Renal pelvis (tissue), 4 donors: ENCODE measurements around the gene DLGAP3. TPM values are rescaled to one million over a fixed set of nuclear protein-coding genes. Genes with fewer than 3 reads are reported as not detected.

ENCODE experiments used
- DNase-seq: peaks from one replicate; pipeline ENCODE4 v3.0.0-alpha.2; 2013
- polyA plus RNA-seq, 3 donors: library from polyadenylated mRNA; unstranded; fragments of 120-200 nt; gene quantifications; one replicate each; pipeline ENCODE4 v1.2.1, GENCODE V29; 2013; ENCODE audit not compliant: insufficient read length in 3 of 3

DLGAP3 gene
- polyA plus RNA-seq, 3 donors: 3.3 to 4.0 (median 3.6) TPM

DNA sequence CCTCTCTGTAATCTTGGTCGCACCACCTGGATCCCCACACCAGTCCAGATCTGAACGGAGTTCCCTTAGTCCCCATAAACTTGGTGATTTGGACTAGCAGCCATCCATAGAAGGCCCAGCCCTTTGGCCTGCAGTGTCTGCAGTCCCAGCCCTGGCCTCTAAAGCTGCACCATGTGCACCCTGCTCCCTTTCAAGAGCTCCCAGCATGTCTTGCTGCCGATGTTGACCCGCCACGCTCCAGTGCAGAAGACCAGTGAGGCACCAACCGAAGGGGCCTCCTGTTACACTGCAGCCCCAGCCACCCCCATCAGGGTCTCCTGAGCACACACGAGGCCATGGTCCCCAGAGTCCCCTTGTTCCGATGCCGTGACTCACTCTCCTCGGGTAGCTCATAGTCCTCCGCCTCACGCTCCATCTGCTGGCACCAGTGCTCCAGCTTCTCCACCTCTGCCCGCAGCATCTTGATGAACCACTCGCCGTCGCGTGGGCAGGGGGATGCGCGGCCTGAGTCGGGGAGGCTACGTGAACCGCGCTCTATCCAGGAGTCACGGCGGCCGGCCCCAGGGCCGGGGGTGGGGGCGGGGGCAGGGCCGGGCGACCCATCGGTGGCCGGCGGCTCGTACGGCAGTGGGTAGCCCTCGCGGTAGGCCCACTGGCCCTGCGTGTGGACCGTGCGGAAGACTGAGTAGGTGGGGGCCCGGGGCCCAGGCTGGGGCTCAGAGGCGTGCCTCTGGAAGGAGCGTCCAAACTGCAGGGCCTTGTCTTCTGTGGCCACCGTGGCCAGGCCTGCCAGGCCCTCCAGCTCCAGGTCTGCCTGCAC lies 61.0 kb downstream of the DLGAP3 start:
- no peak for DNase-seq

DNA sequence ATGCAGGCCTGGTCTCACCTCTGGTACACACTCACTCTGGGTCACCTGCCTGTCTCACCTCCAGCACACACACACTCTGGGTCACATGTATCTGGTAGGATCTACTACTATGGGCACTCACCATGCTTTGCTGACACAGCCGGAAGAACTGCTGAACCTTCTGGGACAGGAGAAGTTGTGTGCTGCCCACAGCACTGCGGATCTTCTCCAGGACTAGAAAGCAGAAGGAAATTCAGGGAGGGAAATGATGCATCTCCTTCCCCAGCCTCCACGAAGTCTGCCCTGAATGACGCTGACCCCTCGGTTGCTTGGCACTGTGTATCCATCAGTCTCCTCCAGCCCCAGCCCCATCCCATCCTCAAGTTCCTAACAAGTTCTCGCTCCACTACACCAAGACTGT lies 62.0 kb downstream of the DLGAP3 start:
- no peak for DNase-seq

DNA sequence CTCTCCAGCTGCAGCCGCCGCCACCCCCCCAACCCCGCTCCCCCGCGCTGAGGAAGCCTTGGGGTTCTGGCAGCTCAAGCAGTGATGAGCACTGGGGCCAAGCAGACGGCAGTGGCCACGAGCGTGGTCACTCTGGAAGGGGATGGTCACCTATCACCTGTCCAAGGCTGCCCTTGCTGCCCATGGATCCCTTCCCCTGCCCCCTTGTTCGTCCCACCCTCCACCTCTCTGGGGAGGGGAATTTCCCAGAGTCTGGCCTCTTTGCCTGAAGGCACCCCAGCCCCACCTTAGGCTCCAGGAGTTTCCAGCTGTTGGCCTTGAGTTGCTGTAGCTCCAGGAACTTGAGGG lies 62.7 kb downstream of the DLGAP3 start:
- DNase-seq: no peak

DNA sequence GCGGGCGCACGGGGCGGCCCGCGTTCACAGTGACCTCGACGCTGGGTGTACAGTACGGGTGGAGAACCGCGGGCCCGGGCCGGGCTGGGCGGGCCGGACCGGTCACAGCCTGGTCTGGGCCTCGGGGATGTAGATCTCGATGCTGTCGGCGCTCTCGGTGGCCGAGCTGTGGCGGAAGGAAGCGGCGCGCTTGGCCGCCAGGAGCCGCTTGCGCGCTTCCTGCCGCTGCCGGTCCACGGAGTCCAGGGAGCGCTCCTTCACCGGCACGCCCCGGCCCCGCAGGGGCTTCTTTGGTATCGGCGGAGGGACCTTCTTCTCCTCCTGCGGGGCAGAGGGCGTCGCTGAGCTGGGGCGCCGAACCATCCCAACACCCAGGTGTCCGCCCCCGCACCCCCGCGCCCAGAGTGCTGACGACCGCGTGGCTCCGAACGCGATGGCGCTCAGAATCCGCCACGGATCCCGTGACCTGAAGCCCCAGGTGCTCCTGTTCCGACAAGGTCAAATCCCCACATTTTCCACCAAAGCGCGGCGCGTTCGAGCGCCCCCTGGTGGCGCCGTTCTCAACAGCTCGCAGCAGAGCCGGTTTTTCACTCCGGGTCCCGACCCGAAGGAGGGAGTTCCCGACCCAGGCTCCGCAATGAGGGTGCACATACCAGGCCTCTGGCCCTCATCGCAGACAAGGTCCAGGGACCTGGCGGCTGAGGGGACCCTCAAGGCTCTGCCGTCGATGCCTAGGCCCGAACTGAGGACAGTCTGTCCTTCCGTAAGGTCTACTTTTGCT lies 63.3 kb downstream of the DLGAP3 start:
- DNase-seq: peak; percentile 69

DNA sequence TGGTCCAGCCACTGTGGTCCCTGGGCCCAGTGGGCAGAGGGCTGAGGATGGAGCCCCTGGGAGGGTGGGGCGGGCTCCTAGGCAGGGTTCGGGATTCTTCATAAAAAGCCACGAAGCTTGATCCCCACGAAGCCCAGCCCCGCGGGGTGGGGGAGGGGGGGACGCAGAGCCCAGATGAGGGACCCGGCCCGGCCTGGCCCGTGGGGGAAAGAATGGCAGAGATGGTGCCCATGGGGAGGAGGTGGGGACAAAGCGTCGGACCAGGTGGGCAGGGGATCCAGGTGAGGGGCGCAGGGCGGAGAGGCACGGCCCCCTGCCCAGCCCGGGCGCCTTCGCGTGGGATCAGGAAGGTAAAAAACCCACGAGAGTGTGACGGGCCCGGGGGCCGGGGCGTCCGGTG lies 63.9 kb downstream of the DLGAP3 start:
- no peak for DNase-seq

DNA sequence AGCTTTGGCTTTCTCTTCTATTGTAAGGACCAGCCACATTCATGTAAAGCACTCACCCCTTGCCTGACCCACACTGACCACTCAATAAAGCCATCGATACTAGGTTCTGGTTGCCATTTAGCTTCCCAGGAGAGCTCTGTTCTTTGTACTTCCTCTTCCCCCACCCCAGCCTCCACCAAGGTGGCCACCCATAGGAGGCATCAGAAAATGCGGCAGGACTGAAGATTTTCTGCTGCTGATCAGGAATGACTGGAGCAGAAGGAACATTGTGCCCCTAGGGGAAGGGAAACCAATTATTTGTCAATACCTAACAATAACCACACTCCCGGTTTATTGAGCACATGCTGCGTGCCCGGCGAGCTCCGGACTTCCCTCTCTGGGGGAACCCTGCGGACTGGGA lies 64.7 kb downstream of the DLGAP3 start:
- no peak for DNase-seq

DNA sequence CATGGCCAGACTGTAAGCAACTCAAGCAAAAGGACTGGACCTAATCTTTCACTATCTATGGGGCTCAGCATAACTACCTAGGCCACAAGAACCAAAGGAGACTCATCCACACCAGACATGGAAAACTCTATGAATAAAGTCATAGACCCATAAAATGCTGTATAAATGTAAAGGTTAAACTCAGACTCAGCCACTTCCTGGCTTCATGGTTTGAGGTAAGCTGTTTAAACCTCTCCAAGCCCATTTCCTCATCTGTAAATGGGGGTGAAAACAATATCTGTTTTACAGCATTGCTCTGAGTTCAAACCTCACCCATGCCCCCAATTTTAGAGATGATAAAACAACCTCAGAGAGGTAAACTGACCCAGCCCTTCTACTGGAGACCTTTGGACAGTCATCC lies 65.9 kb downstream of the DLGAP3 start:
- no peak for DNase-seq

DNA sequence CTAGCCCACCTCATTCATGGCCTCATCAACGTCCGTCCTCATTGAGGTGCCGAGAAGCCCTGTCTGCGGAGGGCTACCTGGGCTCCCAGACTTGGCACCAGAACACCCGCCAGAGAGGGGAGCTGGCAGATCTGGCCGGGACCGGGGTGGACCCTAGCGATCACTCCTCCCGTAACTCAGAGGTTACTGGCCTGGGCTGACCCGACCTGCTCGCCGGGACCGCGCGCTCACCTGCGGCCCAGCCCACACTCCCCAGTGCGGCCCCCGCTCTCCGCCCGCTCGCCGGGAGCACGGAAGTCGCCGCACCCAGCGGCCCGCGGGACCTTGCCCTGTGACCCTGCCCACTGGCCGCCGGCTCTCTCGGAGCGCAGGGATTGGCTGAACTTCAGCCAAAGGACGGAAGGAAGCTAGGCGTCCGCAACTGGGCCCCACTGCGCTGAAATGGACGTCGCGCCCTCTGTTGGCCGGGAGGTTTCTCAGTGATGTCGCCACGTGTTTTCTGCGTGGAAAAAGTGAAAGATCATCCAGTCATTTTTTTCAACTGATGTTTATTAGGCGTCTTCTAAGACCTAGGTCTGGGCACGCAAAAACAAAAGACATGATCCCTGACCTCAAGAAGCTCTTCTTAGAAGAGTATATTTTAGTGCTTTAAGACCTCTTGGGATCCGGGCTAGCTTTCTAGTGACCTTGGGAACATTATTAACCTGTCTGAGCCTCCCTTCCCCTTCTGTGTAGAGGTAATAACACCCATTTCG lies 69.8 kb downstream of the DLGAP3 start, which contains the start of gene SMIM12:
Gene SMIM12, minus strand, starts transcription at position 304 of the 755 bp plus-strand sequence. CDS start 3,772 bp downstream, outside the sequence.
- peak; percentile 89 for DNase-seq

DNA sequence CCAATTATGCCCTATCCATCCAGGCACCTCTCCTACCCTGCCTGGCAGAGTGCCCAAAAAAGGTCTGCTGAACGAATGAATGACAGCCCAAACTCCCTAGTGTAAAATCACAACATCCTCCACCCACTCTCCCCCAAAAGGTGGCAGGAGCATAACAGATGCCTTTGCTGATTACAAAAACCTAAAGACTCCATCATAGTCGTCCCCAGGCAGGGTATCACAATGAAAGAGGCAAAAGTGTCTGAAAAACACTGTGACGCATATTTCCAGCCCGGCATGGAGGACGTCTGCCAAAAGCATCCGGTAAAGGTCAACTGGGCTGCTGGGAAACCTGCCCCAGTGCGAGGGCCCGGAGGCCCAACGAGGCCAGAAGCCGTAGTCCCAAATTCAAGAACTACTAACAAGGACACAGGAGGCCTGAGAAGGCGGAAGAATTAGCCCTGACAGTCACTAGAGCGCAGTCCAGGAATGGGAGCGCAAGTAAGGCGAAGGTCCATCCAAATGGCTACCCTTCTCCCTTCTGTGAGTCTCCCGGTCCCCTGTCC lies 70.5 kb downstream of the DLGAP3 start:
- no peak for DNase-seq

DNA sequence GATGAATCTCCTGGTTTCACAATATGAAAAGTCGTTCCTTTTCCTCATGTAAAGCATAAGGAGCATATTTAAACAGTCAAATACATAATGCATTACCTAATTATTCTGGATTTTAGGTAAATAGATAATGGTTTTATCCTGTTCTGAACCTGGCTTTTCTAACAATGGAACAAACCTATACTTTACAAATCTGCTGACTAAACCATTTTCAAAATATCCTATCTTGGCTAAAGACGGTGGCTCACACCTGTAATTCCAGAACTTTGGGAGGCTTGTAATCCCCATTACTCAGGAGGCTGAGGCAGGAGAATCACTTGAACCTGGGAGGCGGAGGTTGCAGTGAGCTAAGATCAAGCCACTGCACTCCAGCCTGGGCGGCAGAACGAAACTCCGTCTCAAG lies 72.8 kb downstream of the DLGAP3 start:
- no peak for DNase-seq

DNA sequence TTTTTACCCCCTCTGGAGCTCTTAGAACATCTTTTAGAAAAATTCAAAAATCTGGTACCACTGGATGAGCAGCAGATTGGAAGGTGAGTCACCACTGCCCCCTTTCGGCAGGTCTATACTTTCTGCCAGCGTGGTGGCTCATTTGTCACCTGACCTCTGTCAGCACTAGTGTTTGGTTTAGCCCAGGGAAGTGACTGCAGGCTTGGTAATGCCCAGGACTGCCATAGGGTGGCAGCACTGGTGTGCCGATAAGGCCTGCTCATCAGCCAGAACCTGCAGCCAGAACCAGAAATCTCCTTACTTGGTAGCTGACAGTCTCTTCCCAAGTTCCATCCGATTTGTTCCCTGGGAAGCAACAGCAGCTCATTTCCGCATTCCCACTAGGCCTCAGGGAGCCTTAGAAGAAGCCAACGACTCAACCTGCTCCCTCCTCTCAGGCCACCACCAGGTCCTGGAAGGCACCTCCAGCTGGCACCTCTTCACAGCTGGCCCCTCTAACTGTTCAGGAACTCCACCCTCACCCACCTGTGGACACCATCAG lies 76.7 kb downstream of the DLGAP3 start:
- DNase-seq: peak; percentile 90

DNA sequence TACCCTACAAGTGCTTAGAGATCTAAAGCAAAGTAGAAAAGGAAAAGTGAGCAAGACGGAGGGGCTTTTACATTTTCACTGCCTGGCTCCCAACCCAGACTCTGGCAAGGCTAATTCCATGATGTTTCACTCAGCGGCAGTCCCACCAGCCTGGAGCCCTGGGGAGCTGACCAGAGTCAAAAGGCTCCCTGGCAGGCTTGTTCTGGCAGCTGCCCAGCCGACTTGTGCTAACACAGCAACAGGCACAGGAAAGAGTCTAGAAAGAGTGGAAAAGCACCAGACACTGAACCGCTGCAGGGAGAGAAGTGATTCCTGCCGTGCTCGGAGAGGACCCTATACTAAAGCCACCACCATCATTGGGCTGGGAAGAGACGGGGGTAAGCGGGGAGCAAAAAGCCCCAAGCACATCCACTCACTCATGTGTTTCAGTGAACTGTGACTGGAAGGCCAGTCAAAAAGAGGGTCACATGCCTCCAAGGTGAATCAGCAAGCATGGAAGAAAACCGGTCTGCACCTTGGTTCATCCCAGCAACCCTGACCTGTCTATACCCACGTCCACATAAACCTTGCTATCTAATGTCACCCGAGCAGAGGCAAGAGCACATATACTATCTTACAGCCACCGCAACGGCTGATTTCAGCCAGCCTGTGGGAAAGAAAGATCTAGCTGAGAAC lies 77.9 kb downstream of the DLGAP3 start:
- DNase-seq: no peak

DNA sequence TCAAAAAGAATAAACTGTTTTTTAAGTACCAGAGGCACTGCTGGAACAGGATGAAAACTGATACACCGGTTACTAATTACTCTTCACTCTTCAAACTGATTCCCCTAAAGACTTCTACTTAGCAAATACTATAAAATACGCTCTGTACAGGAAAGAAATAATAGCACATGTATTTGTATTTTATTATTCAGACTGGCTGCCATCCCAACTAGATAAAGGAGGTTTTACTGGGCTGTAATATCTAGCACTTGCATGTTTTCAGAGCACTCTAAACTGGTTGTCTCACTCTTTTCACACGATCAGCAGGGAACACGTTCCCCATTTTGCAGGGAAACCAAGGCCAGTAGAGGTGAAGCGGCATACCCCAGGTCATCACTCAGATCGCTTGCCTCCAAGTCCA lies 79.1 kb downstream of the DLGAP3 start:
- DNase-seq: no peak

DNA sequence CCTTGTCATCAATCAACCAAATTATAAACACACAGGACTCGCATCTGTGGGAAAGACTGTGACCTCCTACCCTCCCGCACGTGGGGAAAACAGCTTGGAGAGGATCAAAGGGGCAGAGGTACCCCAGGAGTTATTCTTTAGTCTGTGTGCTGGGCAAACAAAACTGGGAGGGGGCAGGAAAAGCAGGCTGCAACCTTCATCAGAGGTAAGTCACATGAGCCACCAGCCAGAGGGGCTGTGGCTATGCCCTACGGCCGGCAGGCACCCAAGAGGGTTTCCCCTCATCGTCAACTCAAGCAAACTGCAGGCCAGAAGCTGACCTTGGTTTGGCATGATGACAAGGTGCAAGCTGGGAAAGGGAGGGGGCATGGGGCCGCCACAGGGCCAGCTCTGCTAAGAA lies 82.4 kb downstream of the DLGAP3 start:
- DNase-seq: no peak

DNA sequence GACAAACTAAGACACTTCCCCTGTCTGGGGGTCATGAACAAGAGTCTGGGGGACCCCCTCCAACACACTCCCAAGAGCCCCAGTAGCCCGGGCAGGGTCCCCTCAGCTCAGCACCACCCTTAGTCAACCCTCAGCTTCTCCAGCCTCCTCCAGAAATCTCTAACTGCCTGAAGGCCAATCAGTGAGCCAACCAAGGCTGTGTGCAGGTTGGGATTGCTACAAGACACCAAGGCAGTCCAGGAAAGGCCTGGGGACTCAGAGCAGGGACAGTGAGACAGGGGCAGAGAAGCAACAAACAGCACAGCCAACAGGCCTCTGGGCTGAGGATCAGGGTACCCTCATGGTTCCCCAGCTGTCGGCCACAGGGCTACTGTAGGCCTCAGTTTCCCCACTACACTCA lies 83.2 kb downstream of the DLGAP3 start:
- DNase-seq: no peak

DNA sequence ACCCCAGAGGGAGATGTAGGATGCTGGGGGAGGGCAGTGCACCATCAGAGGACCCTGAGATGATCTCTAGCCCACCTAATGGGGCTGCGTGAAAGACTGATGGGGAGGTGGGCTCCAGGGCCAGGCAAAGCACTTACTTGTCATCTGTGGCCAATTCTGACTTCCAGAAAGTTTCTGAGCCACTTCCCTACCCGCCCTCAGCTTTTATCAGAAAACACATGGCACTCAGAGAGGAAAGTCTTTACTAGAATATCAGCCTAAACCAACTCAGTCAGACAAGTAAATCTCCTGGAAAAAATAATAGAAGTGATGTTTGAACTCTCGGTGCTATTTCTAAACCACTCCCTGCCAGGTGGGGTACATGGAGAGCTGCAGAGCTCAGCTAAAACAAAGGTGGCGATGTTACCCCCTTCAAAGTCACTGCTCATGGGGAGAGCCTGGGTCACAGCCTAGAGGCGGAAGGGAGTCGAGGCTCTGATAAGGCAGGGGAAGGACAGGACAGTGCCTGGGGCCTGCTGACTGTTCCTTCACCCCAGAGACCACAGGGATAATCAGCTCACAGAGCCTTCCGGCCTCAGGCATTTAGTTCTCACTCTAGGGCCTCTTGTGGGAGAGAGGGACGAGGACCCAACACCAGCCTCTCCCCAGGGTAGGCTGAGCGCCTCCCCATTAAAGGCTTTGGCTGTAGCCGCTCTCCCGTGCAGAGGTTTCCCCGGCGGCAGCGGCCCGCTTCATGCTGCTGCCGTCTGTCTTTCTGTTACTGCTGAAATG lies 84.1 kb downstream of the DLGAP3 start:
- no peak for DNase-seq

DNA sequence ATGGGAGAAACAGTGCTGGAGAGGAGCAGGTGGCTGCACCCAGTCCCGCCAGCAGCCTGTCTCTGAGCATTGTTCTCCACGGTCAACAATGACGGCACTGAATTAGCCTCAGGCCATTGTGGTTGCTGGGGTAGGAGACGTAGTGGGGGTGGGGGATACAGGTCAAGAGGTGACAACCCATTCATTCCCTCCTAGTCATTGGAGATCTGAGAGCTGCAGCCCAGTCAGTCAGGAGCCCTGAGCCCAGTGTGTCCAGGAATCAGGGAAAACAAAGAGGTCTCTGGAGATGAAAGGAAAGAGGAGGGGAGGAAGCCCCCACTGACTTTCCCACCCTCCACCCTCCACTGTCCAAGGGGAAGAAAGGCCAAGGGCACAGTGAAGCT lies 85.2 kb downstream of the DLGAP3 start:
- no peak for DNase-seq

DNA sequence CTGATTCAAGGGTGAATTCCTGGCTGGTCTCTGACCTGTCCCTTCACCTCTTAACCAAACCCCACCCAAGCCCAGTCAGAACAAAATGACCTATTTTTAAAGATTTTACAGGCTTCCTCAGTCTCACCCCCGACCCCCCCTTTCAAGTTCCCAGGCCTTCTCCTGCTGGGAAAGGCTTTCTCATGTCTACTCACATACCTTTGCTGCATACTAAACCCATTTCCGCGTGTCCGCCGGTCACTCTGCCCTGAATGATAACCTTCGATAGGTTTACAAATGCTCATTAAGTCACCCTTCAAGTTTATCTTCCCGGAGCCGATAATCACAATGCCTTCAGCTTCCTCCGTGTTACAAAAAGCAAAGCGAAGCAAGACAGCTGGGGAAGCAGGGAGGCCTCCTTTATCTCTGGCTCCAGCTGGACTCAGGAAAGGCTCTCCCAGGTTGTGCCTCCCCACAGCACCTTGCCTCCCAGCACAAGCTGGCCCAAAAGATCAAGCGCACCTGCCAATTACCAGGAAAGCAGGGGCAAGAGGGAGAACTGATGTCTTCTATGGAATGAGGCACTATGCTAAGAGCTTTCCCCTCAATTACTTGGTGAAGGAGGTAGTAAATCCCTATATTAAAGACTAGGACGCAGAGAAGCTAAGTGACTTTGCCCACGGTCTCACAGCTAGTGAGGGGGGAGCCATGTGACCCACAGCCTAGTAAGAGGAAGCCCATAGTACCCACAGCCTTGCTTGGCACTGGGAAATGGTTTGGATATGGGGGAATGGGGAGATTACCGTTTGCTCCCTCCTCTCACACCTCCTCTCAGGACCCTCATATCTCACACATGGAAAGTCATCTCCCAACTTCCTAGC lies 85.8 kb downstream of the DLGAP3 start:
- DNase-seq: no peak

DNA sequence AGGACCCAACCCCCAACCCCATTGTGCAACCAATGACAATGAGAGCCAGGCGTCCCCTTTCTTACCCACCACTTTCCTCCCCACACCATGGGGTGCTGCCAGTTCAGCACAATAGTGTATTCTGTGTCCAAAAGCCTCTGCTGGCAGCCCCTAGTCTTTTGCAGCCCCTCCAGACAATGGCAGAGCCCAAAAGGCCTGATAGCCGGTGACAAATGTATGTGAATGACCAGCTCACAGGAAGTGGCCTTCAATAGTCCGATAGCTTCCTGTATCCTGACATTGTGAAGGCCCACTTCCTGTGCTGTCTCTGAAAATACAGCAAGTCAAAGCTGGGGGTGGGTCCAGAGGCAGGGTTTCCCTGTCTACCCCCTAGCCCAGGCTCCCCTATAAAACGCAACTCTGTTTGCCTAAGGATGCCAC lies 86.5 kb downstream of the DLGAP3 start:
- DNase-seq: no peak

DNA sequence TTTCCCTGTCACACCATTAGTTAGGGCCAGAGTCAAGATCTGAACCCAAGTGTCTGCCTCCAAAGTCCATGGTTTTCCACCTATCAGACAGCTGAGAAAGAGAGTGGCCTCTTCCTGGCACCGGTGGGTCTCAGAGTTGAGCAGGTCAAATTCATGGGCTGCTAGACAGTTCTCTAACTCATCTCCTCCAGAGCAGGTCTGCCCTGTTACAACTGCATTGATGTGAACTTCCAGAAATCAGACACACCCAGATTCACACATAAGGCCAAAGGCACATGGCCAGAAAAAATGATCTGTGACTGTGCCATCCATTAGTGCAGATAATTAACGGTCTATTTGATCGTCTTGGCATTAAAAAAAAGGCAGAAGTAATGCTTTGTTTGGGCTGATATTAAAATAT lies 87.4 kb downstream of the DLGAP3 start:
- no peak for DNase-seq
